Urinary bladder (tissue), 4 donors: Measurements from ENCODE around the gene NAGLU. TPM values are rescaled to one million over a fixed set of nuclear protein-coding genes. Genes with fewer than 3 reads are reported as not detected.
A peak's percentile ranks its signal among the peaks of the same experiment; 100 is the strongest.
"Not testable (repeated sequence)": the region's sequence is repeated elsewhere in the genome, so short reads cannot be mapped to it uniquely, and the experiment has no call there.

Experiments used
- DNase-seq: peaks from one replicate; pipeline ENCODE4 v3.0.0-alpha.2; 2015; ENCODE audit errors: extremely low spot score
- H3K27ac ChIP-seq: one replicate; pipeline ENCODE4 v1.5.1; 2013; ENCODE audit warnings: low read depth, mild to moderate bottlenecking, moderate library complexity
- H3K36me3 ChIP-seq: one replicate; pipeline ENCODE4 v1.6.1; 2013; ENCODE audit warnings: mild to moderate bottlenecking, moderate library complexity; ENCODE audit not compliant: insufficient read depth
- H3K4me1 ChIP-seq: one replicate; pipeline ENCODE4 v1.6.1; 2013; ENCODE audit warnings: mild to moderate bottlenecking, moderate library complexity; ENCODE audit not compliant: insufficient read depth
- H3K4me3 ChIP-seq: one replicate; pipeline ENCODE4 v1.5.1; 2013; ENCODE audit warnings: low read depth, low read length
- WGBS: extraction: QIAGEN DNeasy Blood & Tissue Kit; methylation state at CpG from one replicate; pipeline ENCODE4 v1.1.7; 2013; 5-methylcytosine and 5-hydroxymethylcytosine counted together
- polyA plus RNA-seq: library from polyadenylated mRNA; stranded (reverse); fragments of 200-250 nt; gene quantifications from one replicate; pipeline ENCODE4 v1.2.3, GENCODE V29; 2013
- total RNA-seq: library from RNA; depleted of rRNA; stranded (reverse); fragments of >200 nt; gene quantifications from one replicate; pipeline ENCODE4 v1.2.3, GENCODE V29; 2014
- donor health status: healthy with polysubstance abuse.
- donor health status: healthy.

Gene NAGLU
- total and polyA plus RNA-seq, 2 donors: 18.0 to 40.3 TPM

DNA sequence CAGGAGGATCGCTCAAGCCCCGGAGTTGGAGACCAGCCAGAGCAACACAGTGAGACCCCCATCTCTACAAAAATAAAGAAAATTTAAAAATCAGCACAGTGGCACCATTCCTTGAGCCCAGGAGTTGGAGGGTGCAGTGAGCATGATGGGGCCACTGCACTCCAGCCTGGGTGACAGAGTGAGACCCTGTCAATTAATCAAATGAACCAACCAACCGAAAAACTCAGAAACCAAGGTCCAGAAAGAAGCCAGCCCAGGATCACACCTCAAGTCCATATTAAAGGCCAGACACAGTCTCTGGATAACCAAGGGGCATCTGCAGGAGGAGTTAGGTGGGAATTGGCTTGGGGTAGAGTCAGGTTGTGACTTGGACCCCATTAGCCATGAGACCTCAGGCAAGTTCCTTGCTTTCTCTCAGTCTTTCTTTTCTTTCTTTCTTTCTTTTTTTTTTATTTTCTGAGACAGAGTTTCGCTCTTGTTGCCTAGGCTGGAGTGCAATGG is 19.1 kb downstream of the NAGLU start:
- 25% methylated on average over 4 of the region's 4 CpGs for WGBS
- peak overlapping the region; percentile 51 for H3K4me3 ChIP-seq
- no peak for DNase-seq

DNA sequence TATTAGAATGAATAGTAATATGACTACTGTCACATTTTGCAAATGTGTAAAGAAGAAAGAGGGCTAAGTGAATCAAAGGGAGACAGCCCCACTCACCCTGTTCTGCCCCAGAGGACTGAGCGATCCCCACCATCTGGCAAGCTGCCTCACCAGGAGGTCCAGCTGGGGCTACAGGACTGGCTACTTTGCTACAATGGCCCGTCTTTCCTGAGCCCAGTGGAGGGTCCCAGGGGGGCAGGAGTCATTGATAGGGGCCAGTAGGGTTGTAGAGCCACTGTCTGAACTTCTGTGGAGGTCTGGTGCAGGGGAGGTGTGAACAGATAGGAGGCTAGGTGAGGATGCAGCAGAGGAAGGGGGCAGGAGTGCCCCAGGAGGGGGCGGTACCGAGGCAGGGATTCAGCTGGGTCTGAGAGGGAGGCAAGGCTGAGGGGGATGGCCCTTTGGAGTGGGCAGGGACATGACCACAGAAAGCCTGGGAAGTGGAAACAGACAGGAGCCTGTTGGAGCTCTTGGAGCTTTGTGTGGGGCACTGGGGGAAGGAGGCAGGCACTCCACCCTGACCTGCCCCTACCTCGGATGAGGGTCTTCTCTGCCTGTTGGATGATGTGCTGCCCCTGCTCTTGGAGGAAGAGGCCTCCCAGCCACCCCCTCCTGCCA is 20.0 kb downstream of the NAGLU start:
- H3K4me3 ChIP-seq, H3K4me1 ChIP-seq, H3K36me3 ChIP-seq, H3K27ac ChIP-seq, DNase-seq: not testable (repeated sequence)
- 55% methylated on average over 5 of the region's 5 CpGs for WGBS

More for the DNA sequence above, 19.1 kb downstream of the NAGLU start:
- no peaks in the 10 kb centered on the region for H3K4me1 ChIP-seq
- H3K36me3 ChIP-seq: no peaks in the 10 kb centered on the region
- H3K27ac ChIP-seq: peak overlapping the region; percentile 87

DNA sequence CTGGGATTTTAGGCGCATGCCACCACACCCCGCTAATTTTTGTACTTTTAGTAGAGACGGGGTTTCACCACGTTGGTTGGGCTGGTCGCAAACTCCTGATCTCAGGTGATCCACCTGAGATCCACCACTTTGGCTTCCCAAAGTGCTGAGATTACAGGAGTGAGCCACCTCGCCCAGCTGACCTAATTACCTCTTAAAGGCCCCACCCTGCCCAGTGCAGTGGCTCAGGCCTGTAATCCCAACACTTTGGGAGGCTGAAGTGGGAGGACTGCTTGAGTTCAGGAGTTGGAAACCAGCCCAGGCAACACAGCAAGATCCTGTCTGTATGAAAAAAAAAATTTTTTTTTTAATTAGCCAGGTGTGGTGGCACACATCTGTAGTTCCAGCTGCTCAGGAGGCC is 23.0 kb downstream of the NAGLU start:
- peaks cover 2% of the 10 kb centered on the region for H3K4me1 ChIP-seq
- H3K27ac ChIP-seq: no peak overlapping the region
- 85% methylated on average over 6 of the region's 6 CpGs for whole genome bisulfite sequencing
- no peak for DNase-seq
- no peaks in the 10 kb centered on the region for H3K36me3 ChIP-seq
- no peak overlapping the region for H3K4me3 ChIP-seq

DNA sequence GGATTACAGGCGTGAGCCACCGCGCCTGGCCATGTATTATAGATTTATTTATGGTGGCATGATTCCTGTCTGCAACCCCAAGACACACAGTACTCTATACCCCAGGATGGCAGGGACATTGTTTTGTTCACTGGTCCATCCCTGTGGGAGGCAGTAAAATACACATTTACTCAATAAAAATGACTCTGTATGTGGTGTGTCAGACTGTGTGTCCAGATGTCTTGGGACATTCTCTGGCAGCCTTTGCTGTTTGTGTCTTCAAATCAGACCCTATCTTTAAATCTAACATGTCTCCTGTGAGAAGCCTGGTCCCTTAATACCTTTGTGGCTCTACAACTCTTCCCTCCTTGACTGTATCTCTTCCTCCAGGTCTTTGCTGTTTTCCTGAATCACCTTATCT is 24.2 kb downstream of the NAGLU start:
- H3K36me3 ChIP-seq: no peaks in the 10 kb centered on the region
- no peak for DNase-seq
- 75% methylated on average over 3 of the region's 3 CpGs for WGBS
- no peak overlapping the region for H3K27ac ChIP-seq
- H3K4me1 ChIP-seq: peaks cover 2% of the 10 kb centered on the region
- no peak overlapping the region for H3K4me3 ChIP-seq

DNA sequence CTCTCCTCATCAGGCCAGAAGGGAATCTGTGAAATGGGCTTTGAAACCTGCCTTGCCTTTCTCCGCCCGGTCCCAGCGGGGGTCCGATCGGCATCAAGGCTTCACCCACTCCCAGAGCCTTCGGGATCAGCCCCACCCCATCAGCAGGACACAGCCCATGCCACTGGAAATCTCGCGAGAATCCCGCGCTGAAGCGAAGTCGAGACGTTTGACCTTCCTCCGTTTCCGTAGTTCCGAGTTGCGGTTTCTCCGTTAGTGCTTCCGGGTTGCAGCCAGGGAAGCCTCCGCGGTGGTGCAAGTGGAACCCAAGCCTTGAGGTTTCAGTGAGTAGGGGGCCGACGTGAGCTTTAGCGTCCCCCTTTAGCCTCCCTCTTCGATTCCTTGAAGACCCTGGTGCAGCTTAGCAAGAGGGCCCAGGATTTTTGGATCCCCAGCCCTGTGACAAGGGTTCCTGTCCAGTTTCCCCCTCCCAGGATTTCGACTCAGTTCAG is 25.9 kb downstream of the NAGLU start, which contains the start of gene COASY:
TSS of gene COASY (plus strand) at position 252 of the 491 bp plus-strand sequence. CDS start 475 bp downstream, outside the sequence.
- WGBS: under 1% methylated on average over 26 of the region's 26 CpGs
- Histone ChIP-seq H3K4me1 (peaks cover 2% of the 10 kb centered on the region), H3K36me3 (no peaks in the 10 kb centered on the region), H3K4me3 (peak within 1 kb of the TSS; percentile 81), H3K27ac (peak within 1 kb of the TSS; percentile 71)
- DNase-seq: peak; percentile 95

DNA sequence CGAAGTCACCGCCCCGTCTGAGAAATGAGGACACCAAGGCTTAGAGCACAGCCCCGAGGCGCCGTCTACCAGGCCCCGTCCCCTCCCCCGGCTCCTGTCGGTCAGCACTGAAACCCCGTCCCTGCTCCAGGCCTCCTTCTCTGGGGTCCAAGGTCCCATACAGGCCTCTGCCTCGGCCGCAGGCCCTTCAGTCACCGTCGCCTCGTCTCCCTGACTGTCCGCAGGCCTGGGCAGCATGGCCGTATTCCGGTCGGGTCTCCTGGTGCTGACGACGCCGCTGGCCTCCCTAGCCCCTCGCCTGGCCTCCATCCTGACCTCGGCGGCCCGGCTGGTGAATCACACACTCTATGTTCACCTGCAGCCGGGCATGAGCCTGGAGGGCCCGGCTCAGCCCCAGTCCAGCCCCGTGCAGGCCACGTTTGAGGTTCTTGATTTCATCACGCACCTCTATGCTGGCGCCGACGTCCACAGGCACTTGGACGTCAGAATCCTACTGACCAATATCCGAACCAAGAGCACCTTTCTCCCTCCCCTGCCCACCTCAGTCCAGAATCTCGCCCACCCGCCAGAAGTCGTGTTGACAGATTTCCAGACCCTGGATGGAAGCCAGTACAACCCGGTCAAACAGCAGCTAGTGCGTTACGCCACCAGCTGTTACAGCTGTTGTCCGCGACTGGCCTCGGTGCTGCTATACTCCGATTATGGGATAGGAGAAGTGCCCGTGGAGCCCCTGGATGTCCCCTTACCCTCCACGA is 26.5 kb downstream of the NAGLU start:
- no peak for DNase-seq
- Histone ChIP-seq H3K4me1 (peaks cover 2% of the 10 kb centered on the region), H3K27ac (peak overlapping the region; percentile 71), H3K4me3 (peak overlapping the region; percentile 81), H3K36me3 (no peaks in the 10 kb centered on the region)
- WGBS: 9% methylated on average over 48 of the region's 48 CpGs

DNA sequence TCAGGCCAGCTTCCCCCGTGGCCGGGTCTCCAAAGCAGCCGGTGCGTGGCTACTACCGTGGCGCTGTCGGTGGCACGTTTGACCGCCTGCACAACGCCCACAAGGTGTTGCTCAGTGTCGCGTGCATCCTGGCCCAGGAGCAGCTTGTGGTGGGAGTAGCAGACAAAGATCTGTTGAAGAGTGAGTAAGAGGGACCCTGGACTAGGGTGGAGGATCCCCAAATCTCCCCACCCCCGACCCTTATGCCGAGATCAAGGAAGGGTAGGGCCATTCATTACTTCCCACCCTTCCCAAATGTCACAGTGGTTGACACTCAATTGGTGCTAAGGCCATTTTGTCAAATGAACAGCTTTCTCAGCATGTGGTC is 27.1 kb downstream of the NAGLU start:
- Histone ChIP-seq H3K27ac (no peak overlapping the region), H3K4me3 (peak overlapping the region; percentile 81), H3K4me1 (peaks cover 2% of the 10 kb centered on the region), H3K36me3 (no peaks in the 10 kb centered on the region)
- WGBS: 81% methylated on average over 14 of the region's 14 CpGs
- DNase-seq: no peak

DNA sequence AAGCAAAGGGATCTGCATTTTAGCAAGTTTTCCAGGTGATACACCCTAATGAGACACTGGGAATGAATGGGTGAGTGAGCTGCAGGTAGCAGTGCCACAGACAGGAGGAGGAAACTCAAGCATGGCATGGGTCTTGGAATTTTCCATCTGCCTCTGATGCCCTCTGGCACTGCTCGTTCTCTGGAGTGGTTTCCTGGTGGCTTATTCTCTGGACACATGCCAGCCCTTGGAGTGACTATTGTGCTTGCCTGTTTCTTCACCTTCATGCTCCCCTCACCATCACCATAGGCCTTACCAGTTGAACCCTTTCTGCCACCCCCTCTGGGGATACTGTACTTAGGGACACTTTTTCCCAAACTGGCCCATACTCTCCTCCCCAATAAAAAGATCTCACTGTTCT is 27.5 kb downstream of the NAGLU start:
- H3K27ac ChIP-seq: no peak overlapping the region
- no peak for DNase-seq
- H3K36me3 ChIP-seq: no peaks in the 10 kb centered on the region
- peaks cover 2% of the 10 kb centered on the region for H3K4me1 ChIP-seq
- 23% methylated on average over 1 of the region's 1 CpG for WGBS
- no peak overlapping the region for H3K4me3 ChIP-seq

DNA sequence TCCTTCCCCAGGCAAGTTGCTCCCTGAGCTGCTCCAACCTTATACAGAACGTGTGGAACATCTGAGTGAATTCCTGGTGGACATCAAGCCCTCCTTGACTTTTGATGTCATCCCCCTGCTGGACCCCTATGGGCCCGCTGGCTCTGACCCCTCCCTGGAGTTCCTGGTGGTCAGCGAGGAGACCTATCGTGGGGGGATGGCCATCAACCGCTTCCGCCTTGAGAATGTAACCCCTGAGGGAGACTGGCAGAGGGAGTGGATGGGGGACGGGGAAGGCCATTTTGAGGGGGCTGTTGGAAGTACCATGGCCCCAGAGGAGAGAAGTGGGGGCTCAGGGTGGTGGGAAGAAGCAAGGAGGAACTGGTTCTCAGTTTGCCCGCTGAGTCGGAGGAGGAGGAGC is 27.9 kb downstream of the NAGLU start:
- Histone ChIP-seq H3K27ac (no peak overlapping the region), H3K36me3 (no peaks in the 10 kb centered on the region), H3K4me3 (no peak overlapping the region), H3K4me1 (peaks cover 2% of the 10 kb centered on the region)
- DNase-seq: no peak
- WGBS: 83% methylated on average over 9 of the region's 9 CpGs

DNA sequence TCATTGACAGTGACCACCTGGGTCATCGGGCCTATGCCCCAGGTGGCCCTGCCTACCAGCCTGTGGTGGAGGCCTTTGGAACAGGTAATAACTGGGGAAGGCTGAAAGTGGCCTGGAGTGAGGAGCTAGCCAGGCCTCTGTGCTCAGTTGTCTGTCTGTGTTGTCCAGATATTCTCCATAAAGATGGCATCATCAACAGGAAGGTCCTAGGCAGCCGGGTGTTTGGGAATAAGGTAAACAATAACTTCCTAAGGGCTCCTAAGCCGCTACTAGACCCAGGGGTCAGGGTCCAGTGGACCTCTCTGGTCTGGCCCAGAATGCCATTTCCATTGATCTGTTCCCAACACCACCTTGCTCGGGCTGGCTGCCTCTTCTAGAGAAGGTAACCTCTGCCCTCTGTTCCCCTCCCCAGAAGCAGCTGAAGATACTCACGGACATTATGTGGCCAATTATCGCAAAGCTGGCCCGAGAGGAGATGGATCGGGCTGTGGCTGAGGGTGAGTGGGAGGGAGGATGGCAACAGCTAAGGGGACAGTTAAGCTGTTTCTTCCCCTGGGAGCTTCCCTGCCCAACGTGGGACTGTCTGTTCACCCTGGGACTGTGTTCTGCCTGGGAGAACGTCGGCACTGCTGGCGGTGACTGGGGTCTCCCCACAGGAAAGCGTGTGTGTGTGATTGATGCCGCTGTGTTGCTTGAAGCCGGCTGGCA is 28.9 kb downstream of the NAGLU start:
- H3K27ac ChIP-seq: no peak overlapping the region
- WGBS: 87% methylated on average over 15 of the region's 15 CpGs

DNA sequence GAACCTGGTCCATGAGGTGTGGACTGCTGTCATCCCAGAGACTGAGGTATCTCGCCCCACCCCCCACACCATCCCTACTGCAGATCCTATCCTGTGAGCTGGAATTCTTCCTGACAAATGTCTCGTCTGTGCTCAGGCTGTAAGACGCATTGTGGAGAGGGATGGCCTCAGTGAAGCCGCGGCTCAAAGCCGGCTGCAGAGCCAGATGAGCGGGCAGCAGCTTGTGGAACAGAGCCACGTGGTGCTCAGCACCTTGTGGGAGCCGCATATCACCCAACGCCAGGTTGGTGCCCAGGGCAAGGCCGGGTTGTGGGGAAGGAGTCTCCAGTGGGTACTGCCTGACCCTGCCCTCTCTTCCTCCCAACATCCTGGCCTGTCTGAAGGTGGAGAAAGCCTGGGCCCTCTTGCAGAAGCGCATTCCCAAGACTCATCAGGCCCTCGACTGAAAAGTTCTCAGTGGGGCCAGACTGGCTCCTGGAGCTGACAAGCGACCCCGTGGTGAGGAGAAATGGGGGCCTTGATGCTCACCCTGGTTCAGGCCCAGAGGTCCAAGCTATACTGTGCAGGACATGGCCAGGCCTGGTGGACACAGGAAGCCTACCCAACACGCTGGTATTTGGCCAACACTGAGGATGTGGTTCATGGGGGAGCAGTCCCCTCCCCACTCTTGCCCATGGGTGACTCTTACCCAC is 29.6 kb downstream of the NAGLU start:
- Histone ChIP-seq H3K36me3 (no peaks in the 10 kb centered on the region), H3K4me1 (peaks cover 2% of the 10 kb centered on the region), H3K4me3 (no peak overlapping the region), H3K27ac (no peak overlapping the region)
- no peak for DNase-seq
- 91% methylated on average over 16 of the region's 16 CpGs for WGBS

More for the DNA sequence above, 28.9 kb downstream of the NAGLU start:
- Histone ChIP-seq H3K36me3 (no peaks in the 10 kb centered on the region), H3K4me3 (no peak overlapping the region), H3K4me1 (peaks cover 2% of the 10 kb centered on the region)
- DNase-seq: no peak

DNA sequence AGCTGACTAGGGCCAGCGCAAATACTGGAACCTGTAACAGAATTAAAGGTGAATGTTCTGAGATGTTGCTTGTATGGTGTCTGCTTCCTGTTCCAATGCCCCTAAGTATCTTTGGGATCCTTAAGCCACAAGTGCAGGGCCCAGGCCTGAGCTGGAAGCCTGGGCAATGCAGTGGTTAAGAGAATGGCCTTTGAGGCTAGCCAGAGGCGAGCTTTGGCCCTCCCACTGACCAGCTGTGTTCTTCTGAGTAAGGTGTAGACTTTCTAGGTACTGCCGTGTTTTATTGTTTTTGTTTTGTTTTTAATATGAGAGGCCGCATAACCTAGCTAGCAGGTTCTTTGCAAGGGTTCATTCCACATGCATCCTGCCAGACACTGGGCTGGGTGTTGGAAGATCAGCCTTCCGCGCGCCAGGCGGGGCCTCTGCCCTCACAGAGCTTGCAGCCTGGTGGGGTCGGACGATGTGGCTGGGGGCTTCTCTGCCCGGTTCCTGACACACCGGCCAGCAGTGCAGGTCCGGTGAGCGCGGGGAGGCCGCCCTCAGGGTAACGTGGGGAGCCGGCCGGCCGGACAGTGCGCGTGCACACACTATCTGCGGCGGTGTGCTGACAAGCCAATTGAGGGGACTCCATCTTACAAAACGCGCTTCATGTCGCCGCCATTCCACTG is 30.3 kb downstream of the NAGLU start:
- 24% methylated on average over 28 of the region's 28 CpGs for WGBS
- no peak for DNase-seq
- H3K4me3 ChIP-seq: peak overlapping the region; percentile 70
- H3K27ac ChIP-seq: no peak overlapping the region
- H3K4me1 ChIP-seq: peaks cover 2% of the 10 kb centered on the region
- H3K36me3 ChIP-seq: peaks cover under 1% of the 10 kb centered on the region
